Measurements from ENCODE around the gene GFAP. TPM values are rescaled to one million over a fixed set of nuclear protein-coding genes. Genes with fewer than 3 reads are reported as not detected.

GFAP gene
- total RNA-seq, 2 experiments from 2014 or later = not detected

DNA sequence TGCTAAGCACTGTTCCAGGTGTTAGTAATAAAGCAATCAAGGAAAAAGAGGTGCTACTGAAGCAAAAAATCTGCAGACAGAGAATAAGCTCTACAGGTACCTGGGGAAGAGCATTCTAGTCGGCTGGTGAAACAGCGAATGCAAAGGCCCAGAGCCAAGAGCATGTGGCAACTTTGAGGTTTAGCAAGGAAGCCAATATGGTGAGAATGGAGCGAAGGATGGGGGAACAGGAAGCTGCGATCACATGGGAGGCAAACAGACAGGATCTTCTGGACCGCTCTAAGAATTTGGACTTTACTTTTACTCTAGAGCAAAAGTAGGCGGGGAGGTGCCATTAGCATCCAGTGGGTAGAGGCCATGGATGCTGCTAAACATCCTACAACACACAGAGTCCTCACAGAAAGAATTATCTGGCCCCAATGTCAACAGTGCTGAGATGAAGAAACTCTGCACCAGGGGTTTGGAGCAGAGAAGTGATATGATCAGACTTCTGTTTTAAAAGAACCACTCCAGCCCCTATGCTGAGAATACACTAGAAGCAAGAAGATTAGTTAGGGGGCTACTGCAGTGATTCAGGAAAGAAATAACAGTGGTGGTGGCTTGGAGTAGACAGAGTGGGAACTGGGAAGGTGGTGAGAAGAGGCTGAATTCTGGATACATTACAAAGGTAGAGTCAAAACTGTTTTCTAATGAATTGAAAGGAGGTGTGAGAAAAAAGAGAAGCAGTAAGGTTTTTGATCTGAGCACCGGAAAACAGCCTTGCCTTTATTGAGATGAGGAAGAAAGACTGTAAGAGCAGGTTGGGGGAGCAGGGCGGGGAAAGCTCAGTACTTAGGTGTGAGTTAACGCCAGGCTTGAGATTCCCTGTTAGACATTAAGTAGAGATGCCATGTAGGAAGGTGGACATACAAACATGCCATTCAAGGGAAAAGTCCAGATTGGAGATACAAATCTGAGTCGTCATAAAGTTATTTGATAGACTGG lies 27.0 kb downstream of the GFAP start:
- no peak overlapping the region for H3K4me3 Mint-ChIP-seq
- ATAC-seq (peak; percentile 42), DNase-seq (peak; percentile 17)
- peaks cover 28% of the 10 kb centered on the region for H3K36me3 Mint-ChIP-seq (ENCODE audit: low read depth)
- TF ChIP-seq CTCF (IDR thresholded peaks at IDR 0.05) = no peak
- no peak overlapping the region for H3K27ac Mint-ChIP-seq
- no peaks in the 10 kb centered on the region for H3K9me3 Mint-ChIP-seq
- H3K4me1 Mint-ChIP-seq (ENCODE audit: low read depth) = peaks cover 19% of the 10 kb centered on the region
- ChIA-PET POLR2A (interaction anchor here (0.7 kb wide), 1 partner anchor 11 kb away, joined by 3 read pairs; no protein-coding TSS in a partner anchor), CTCF (interaction anchor here (0.7 kb wide), 1 partner anchor 8 kb away, joined by 3 read pairs; no protein-coding TSS in a partner anchor)
- intact Hi-C loops (cut with micrococcal nuclease) = no loop called here
- no peaks in the 10 kb centered on the region for H3K27me3 Mint-ChIP-seq

DNA sequence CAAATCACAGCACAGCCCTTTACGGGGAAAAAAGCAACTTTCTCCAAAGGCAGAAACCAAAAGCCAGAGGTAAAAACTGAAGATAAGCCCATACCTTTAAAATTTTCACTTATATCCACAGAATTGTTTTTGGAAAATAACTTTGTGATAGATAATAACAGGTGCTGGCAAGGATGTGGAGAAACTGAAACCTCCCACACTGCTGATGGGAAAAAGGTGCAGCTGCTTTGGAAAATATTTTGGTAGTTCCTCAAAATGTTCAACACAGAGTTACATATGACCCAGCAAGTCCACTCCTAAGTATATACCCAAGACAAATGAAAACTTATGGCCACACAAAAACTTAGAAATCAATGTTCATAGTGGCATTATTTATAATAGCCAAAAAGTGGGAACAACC lies 28.3 kb downstream of the GFAP start:
- no peaks in the 10 kb centered on the region for H3K9me3 Mint-ChIP-seq
- H3K4me1 Mint-ChIP-seq (ENCODE audit: low read depth) = peaks cover 19% of the 10 kb centered on the region
- intact Hi-C loops (cut with micrococcal nuclease) = no loop called here
- no peak overlapping the region for H3K4me3 Mint-ChIP-seq
- no peak overlapping the region for H3K27ac Mint-ChIP-seq
- ChIA-PET POLR2A (no interaction called here), CTCF (interaction anchor here (1.4 kb wide), 1 partner anchor 13 kb away, joined by 3 read pairs; no protein-coding TSS in a partner anchor)
- no peak for TF ChIP-seq CTCF (IDR thresholded peaks at IDR 0.05)
- ATAC-seq = no peak
- H3K27me3 Mint-ChIP-seq = no peaks in the 10 kb centered on the region
- no peak for DNase-seq
- H3K36me3 Mint-ChIP-seq (ENCODE audit: low read depth) = peaks cover 34% of the 10 kb centered on the region

DNA sequence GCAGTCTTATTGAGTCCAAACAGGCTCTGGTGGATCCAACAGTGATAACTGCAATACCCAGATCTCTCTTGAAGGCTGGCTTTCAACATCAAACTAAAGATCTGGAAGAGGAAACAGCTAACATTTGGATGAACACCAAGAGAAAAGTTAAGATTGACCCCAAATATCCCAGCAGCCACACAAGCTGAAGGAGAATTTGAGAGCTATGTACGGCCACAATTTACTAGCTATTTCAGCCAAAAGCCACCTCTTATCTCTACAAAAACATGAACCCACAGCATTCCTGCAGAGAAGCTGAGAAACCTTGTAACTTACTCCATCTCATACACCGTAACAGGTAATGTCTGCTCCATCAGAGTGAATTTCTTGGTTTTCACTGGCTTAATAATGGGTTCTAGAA lies 30.4 kb downstream of the GFAP start:
- no peak for ATAC-seq
- Mint-ChIP-seq H3K27me3 (no peaks in the 10 kb centered on the region), H3K4me1 (ENCODE audit: low read depth) (peaks cover 10% of the 10 kb centered on the region), H3K36me3 (ENCODE audit: low read depth) (peaks cover 39% of the 10 kb centered on the region), H3K4me3 (no peak overlapping the region), H3K27ac (no peak overlapping the region), H3K9me3 (no peaks in the 10 kb centered on the region)
- no peak for TF ChIP-seq CTCF (IDR thresholded peaks at IDR 0.05)
- POLR2A ChIA-PET = interaction anchor here (0.9 to 1.6 kb wide), 3 partner anchors 9 to 15 kb away, joined by 4 to 8 read pairs (median 6); partner anchors contain the start of gene EFTUD2
- no peak for DNase-seq
- intact Hi-C loops (cut with micrococcal nuclease) = no loop called here
- CTCF ChIA-PET = interaction anchor here (0.6 to 2.4 kb wide), 8 partner anchors 13 to 251 kb away, joined by 3 to 10 read pairs (median 4); partner anchors contain the start of genes ACBD4 and EFTUD2

DNA sequence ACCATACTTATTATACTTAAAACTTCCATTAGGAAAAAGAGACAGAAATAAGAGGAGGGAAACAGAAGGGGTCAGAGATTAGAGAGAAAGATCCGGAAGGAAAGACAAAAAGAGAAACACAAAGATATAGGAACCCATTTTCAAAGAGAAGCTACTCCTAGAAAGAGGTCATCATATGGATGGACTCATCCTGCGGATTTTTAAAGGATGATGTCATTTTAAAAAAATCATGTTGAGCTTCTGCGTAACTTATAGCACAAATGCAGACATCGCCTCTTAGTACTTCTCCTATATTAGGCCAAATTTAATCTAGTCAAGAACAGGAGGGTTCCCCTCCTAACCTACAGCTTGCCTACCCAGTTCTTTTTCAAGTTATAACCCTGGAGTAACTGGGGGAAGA lies 34.2 kb downstream of the GFAP start:
- no peak for ATAC-seq
- Mint-ChIP-seq H3K9me3 (no peaks in the 10 kb centered on the region), H3K27ac (no peak overlapping the region), H3K36me3 (ENCODE audit: low read depth) (peaks cover 54% of the 10 kb centered on the region), H3K4me1 (ENCODE audit: low read depth) (no peaks in the 10 kb centered on the region), H3K27me3 (no peaks in the 10 kb centered on the region), H3K4me3 (no peak overlapping the region)
- CTCF ChIA-PET = interaction anchor here (0.7 to 5.0 kb wide), 10 partner anchors 13 to 218 kb away, joined by 3 to 35 read pairs (median 4); no protein-coding TSS in a partner anchor
- no peak for DNase-seq
- intact Hi-C loops (cut with micrococcal nuclease) = no loop called here
- TF ChIP-seq CTCF (IDR thresholded peaks at IDR 0.05) = no peak
- POLR2A ChIA-PET = interaction anchor here (0.8 to 1.3 kb wide), 3 partner anchors 10 to 18 kb away, joined by 3 to 5 read pairs (median 4); partner anchors contain the start of gene EFTUD2
